Stimulated activated CD8-positive, alpha-beta memory T cell treated with anti-CD3 and anti-CD28 coated beads, Interleukin-7, amount 100 ng/mL, for 24 hours (primary cell): ENCODE results near the gene WDR27.
"Not testable (repeated sequence)": the region's sequence is repeated elsewhere in the genome, so short reads cannot be mapped to it uniquely, and the experiment has no call there.

ENCODE experiments used
- DNase-seq: peaks from one replicate; pipeline ENCODE4 v3.0.0-alpha.2; 2020; ENCODE audit warnings: low read depth

The WDR27 gene

GRCh38 chr6:169639653-169640278 lies 62.1 kb downstream of the WDR27 start:
- no peak for DNase-seq

GRCh38 chr6:169638915-169639314 lies 62.9 kb downstream of the WDR27 start:
- DNase-seq: no peak

GRCh38 chr6:169638388-169638787 lies 63.4 kb downstream of the WDR27 start:
- no peak for DNase-seq

GRCh38 chr6:169635345-169635744 lies 66.5 kb downstream of the WDR27 start:
- DNase-seq: no peak

GRCh38 chr6:169632841-169633240 lies 69.0 kb downstream of the WDR27 start:
- DNase-seq: no peak

GRCh38 chr6:169629256-169629655 lies 72.6 kb downstream of the WDR27 start:
- DNase-seq: no peak

- DNase-seq: no peak
Measured at GRCh38 chr6:169627736-169628607, 73.9 kb downstream of the WDR27 start.

GRCh38 chr6:169626649-169627048 lies 75.2 kb downstream of the WDR27 start:
- no peak for DNase-seq

GRCh38 chr6:169626169-169626568 lies 75.7 kb downstream of the WDR27 start:
- no peak for DNase-seq

- no peak for DNase-seq
Measured at GRCh38 chr6:169625376-169625775, 76.5 kb downstream of the WDR27 start.

GRCh38 chr6:169624785-169625184 lies 77.0 kb downstream of the WDR27 start:
- no peak for DNase-seq

GRCh38 chr6:169623975-169624374 lies 77.9 kb downstream of the WDR27 start:
- no peak for DNase-seq

- no peak for DNase-seq
Measured at GRCh38 chr6:169623343-169623742, 78.5 kb downstream of the WDR27 start.

- no peak for DNase-seq
Measured at GRCh38 chr6:169622618-169623017, 79.2 kb downstream of the WDR27 start.

GRCh38 chr6:169621311-169621710 lies 80.5 kb downstream of the WDR27 start:
- DNase-seq: no peak

GRCh38 chr6:169620171-169621130 lies 81.4 kb downstream of the WDR27 start:
- DNase-seq: no peak

- DNase-seq: no peak
Measured at GRCh38 chr6:169619650-169620049, 82.2 kb downstream of the WDR27 start.

GRCh38 chr6:169618526-169619490 lies 83.0 kb downstream of the WDR27 start:
- no peak for DNase-seq

- no peak for DNase-seq
Measured at GRCh38 chr6:169617562-169617961, 84.3 kb downstream of the WDR27 start.

- DNase-seq: not testable (repeated sequence)
Measured at GRCh38 chr6:169608609-169609008, 93.2 kb downstream of the WDR27 start.

- DNase-seq: no peak
Measured at GRCh38 chr6:169604076-169604475, 97.8 kb downstream of the WDR27 start.
